Gastrocnemius medialis (tissue), 4 donors: ENCODE data around the gene DIAPH3.

Experiments
- CTCF ChIP-seq, 5 experiments: fragments of 450-650 bp in 3 of 5; fragments of 200-600 bp in 2 of 5; sonication (generic) in 2 of 5; IDR thresholded peaks in 4 of 5; conservative IDR thresholded peaks in 1 of 5; 1 replicate in 4 of 5; 2 replicates in 1 of 5; pipeline ENCODE4 v1.5.1; 2016 to 2019; ENCODE audit warnings: antibody characterized with exemption in 5 of 5, mild to moderate bottlenecking in 3 of 5, moderate library complexity in 3 of 5
- POLR2A ChIP-seq, 2 donors: fragments of 450-650 bp; IDR thresholded peaks; one replicate each; pipeline ENCODE4 v1.6.1; 2017; ENCODE audit warnings: antibody characterized with exemption in 2 of 2, mild to moderate bottlenecking in 2 of 2, moderate library complexity in 2 of 2

- no peak for TF ChIP-seq CTCF (IDR thresholded peaks at IDR 0.05 in 4 of 5, conservative IDR thresholded peaks at IDR 0.05 in 1 of 5)
- no peak for TF ChIP-seq POLR2A (IDR thresholded peaks at IDR 0.05)
Measured at GRCh38 chr13:60114499-60115028, 49.2 kb downstream of the DIAPH3 start.
